ENCODE results near the gene VWA1.
"Not testable (repeated sequence)": the region's sequence is repeated elsewhere in the genome, so short reads cannot be mapped to it uniquely, and the experiment has no call there.

VWA1 gene

DNA sequence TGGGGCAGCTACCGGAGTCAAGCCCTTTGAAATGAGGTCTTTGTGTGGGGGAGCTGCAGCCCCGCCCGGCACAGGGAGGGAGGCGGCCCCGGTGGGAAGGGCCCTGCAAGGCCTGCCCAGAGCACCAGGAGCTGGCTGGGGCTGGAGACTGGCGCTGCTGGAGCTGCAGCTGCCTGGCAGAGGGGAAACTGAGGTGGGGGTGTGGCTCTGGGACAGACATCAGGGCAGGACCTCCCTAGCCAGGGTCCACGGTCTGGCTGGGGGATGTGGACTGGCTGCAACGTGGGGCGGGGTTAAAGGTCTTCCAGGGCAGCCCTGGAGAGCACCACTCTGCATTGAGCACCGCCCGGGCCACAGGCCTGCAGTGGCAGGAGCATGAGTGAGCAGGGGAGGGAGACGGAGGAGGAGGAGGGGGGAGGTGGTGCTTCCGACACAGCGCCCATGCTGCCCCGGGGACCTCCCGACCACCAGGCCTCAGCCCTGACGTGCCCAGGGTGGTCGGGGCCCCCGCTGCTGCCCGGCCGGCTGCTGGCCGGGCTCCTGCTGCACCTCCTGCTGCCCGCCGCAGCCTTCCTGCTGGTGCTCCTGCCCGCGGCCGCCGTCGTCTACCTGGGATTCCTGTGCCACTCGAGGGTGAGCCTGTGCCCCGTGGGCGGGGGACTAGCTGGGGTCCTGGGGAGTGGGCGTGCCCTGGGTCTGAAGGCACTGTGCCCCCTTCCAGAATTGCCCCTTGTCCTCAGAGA is 9.6 kb upstream of the VWA1 start:
- no peak for DNase-seq

DNA sequence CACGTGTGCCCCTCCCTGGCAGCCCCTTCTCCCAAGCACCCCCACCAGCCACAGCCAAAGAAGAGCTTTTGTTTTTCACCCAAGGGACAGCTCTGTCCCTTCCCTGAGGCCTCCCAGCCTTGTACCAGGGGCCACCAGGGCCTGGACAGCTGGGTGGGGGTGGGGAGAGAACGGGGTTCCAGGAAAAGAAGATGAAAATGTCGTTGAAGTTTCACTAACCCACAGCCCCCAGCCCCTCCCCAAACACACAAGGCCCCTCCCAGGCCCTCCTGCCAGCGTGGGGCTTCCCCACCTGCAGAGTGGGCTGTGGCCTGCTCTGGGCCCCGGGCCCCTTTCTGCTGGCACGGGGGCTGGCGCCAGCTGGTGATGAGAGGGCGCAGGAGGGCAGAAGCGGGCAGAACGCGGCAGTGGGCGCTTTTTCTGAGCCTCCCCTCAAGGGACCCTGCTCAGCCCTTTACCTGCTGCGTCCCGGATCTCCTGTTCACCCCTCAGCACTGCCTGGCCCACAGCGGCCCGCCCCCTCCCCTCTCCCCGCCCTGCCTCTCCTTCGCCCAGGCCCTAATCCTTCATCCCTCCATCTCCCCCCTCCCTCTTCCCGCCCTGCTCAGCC is 8.9 kb upstream of the VWA1 start:
- no peak for DNase-seq

DNA sequence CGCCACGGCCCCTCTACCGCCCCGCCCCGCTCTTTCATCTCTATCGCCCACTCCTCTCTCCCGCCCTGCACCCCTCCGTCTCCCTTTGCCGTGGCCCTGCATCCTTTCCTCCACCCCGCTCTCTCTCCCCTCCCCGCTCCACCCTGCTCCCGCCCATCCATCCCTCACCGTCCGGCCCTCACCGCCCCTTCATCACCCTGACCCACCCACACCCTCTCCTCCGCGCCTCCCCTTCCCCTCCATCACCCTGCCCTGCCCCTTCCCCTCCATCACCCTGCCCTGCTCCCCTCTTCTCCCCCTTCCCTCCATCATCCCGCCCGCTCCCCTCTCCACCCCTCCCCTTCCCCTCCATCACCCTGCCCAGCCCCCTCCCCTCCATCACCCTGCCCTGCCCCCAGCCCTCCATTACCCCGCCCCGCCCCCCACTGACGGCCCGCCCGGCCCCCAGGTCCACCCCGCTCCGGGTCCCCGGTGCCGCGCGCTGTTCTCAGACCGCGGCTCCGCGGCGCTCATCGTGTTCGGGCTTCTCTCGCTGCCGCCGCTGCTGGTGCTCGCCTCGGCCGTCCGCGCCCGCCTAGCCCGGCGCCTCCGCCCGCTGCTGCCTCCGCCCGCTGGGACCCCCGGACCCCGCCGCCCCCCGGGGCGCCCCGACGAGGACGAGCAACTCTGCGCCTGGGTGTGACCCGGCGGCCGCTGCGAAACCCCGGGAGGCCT is 8.2 kb upstream of the VWA1 start:
- no peak for DNase-seq

DNA sequence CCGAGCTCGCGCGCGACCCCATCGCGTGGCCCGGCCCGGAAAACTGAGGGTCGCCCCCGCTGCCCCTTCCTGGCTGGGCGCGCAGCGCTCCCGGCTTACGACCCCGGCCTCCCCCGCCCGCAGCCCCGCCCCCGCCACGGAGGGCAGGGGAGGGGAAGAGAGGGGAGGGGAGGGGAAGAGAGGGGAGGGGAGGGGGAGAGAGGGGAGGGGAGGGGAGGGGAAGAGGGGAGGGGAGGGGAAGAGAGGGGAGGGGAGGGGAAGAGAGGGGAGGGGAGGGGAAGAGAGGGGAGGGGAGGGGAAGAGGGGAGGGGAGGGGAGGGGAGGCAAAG is 7.7 kb upstream of the VWA1 start:
- no peak for DNase-seq

DNA sequence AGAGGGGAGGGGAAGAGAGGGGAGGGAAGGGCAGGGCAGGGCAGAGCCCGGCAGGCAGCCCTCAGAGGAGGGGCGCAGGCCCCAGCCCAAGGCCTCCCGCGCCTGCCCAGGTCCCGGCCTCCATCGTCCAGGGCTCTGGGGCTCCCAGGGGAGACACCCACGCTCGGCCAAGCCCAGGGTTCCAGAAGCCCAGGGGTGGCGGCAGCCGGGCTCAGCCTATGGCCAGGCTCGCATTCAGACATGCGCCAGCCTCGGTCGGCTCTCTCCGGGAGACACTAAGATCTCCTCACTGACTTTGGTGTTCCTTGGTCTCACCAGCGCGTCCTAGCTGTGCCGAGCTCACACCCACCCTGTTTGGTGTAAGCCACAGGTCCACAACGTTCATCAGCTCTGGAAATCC is 7.3 kb upstream of the VWA1 start:
- no peak for DNase-seq

DNA sequence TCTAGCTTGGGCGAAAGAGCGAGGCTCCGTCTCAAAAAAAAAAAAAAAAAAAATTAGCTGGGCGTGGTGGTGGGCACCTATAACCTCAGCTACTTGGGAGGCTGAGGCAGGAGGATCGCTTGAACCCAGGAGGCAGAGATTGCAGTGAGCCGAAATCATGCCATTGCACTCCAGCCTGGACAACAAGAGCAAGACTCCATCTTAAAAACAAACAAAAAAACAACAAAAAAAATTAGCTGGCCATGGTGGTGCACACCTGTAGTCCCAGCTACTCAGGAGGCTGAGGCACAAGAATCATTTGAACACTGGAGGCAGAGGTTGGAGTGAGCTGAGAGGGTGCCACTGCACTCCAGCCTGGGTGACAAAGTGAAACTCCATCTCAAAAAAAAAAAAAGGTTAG is 6.5 kb upstream of the VWA1 start:
- not testable (repeated sequence) for DNase-seq

DNA sequence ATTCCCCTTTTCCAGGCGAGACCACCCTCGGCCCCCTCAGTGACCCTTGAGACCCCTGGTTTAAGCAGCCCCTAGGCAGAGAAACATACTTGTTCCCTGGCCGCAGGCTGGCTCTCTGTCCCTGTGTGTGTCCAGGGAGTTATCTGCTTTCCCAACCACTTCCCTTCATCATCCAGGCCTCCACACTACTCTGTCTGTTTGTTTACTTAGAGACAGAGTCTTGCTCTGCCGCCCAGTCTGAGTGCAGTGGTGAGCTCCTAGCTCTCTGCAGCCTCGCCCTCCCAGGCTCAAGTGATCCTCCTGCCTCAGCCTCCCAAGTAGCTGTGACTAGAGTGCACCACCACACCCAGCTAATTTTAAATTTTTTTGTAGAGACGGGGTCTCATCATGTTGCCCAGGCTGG is 5.8 kb upstream of the VWA1 start:
- no peak for DNase-seq

DNA sequence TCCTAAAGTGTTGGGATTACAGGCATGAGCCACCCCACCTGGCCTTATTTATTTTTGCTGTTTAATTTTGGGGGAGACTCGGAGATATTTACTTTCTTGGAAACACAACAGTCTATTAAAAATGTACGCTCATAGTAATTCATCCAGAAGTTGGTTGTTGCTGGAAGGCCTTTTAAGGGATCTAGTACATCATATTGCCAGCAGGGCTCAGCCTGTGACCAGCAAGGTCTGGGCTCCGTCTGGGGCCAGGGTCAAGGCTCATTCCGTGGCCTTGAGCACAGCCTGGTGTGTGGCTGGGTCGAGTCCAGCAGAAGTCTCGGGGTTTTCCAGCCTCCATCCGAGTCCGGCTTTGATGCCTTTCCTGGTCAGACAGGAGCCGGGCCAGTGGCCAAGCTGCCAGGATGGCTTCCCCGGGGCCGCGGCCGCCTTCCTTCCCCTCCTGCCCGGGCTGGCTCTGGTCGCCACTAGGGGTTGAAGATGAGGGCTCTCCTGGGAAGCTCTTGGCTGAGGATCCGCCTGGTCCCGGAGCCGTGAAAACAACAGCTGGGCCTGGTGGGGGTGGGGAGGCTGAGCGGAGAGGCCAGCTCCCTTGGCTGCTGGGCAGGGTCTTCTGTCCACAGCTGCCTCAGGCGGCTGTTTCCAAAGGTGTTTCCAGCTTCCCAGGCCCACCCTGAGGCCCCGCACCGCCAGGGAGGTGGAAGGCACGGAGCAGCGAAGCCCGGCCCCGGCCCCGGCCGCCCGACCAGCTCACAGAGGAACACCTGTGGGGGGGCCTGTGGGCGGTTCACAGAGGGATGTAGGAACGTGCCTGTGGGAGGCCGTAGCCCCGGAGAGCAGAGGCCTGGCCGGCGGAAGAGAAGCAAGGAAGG is 5.1 kb upstream of the VWA1 start:
- DNase-seq: peak; percentile 61

DNA sequence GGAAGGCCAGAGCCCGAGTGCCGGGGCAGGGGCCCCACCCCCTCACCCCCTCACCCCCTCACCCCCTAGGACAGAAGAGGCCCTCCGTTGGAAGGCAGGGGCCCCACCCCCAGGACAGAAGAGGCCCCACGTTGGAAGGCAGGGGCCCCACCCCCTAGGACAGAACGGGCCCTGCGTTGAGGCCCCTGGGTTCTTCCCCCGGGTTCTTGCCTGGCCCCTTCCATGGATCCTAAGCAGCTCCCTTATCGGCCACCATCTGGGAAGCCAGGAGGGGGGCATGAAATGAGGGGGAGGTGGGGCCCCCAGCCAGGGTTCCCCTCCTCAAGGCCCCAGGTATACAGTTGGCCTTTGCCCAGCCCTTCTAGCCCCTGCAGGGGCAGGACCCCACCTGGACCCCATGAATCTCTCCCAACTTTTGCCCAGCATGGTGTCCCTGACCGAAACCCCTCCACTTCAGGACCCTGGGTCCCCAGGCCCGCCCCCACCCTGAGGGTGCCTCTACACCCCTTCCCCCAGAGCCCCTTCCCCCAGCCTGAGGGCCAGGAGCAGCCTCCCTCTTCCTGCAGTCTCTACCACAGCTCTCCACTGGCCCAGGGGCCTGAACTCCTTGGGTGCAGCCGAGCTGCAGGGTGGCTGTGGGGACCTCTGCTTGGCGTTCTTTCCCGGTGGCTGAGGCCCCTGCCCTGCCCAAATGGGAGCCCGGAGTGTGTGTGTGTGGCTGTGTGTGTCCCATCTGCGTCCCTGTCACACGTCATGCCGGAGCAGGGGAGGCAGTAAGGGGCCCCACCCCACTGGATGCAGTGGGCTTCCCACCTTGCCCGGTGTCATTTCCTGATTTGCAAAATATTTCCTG is 4.3 kb upstream of the VWA1 start:
- no peak for DNase-seq

DNA sequence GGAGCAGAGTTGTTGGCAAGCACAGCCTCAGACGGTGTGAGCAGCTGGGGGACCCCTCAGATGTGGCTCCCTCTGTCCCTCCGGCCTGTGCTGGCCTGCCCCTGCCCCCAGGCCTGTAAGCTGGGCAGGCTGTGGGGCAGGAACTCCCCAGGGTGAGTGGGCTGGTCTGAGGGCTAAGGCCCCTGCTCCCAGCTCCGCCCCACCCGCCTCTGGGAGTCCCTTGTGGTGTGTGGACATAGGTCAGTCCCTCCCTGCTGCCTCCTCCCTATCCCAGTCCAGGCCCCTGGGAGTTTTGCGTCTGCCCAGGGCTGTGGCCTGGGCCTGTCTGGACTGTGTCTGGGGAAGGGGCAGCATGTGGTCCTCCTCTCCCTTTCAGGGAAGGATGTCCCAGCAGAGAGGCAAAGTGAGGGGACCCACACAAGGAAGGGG is 3.6 kb upstream of the VWA1 start:
- no peak for DNase-seq

DNA sequence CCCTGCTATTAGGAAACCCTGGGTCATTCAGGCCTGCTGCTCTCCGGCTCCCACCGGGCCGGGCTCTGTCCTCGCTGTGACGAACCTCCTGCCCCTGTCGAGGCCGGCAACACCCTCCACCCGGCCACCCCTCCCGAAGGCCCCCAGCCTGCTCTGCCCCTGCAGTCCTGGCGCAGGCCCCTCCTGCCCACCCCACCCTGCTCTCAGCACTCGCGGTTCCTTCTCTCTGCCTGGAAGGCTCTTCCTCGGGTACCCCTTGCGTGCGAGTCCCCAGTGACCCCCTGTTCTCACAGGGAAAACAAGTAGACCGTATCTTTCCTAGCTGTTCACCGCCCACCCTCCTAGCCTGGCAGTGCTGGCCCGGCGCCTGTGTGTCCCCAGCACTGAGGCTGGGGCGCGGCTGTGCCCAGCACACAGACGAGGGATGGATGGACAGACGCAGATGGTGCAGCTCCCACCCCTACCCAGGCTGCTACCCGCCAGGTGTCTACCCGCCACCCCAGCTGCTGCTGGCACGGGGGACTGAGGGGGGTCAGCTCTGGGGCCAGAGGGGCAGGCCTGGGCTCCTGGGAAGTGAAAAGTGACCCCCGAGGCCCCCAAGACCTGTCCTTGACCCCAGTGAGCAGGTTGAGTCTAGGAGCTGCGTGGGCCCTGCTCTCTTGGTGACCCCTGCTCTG is 3.1 kb upstream of the VWA1 start:
- DNase-seq: no peak

DNA sequence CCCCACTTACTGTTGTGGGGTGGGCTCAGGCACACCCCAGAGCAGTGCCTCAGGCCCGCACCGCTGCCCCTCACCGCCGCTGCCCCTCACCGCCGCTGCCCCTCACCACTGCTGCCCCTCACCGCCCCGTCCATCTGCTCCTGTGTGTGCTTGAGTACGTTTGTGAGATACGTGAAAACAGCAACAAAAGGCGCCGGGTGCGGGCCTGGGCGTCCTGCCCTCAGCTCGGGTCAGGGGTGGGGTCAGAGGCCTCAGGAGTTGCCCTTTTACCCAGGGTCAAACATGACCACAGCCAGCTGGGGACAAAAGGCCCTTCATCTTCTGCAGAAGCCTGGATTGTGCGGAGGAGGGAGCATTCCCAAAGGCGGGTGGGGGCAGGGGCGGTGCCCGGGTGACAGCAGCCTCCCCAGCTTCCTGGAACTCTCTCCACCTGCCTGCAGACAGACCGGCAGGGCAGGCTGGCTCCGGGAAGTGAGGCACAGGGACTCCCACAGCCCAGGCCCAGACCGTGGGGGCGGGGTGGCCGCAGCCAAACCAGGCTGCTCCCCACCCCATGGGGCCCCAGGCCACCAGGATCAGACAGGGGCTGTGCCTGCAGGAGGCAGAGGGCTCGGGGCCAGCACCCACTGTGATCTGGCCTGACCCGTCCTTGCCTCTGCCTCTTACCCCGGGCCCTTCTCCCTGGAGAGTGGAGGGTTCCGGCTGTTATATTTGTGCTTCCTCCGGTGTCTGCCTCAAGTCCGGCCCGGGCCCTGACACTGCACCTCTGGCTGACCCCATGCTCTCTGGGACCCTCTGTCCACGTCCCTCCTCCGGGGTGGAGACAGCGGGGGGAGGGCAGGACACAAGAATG is 2.3 kb upstream of the VWA1 start:
- DNase-seq: no peak

DNA sequence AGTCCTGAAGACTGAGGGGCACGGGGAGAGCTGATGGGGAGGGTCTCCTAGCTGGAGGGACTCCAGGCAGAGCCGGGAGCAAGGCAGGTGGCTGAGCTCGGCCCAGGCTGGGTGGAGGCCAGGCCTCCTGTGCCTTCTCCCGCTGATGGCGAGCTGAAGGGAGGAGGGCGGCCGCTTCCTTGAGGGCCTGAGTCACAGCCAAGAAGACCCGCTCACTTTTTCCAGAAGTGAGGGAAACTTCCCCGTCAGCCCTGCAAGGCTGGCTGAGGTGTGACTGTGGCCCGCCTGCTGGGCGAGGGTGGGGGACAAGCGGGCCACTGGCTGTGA is 1.7 kb upstream of the VWA1 start:
- no peak for DNase-seq

DNA sequence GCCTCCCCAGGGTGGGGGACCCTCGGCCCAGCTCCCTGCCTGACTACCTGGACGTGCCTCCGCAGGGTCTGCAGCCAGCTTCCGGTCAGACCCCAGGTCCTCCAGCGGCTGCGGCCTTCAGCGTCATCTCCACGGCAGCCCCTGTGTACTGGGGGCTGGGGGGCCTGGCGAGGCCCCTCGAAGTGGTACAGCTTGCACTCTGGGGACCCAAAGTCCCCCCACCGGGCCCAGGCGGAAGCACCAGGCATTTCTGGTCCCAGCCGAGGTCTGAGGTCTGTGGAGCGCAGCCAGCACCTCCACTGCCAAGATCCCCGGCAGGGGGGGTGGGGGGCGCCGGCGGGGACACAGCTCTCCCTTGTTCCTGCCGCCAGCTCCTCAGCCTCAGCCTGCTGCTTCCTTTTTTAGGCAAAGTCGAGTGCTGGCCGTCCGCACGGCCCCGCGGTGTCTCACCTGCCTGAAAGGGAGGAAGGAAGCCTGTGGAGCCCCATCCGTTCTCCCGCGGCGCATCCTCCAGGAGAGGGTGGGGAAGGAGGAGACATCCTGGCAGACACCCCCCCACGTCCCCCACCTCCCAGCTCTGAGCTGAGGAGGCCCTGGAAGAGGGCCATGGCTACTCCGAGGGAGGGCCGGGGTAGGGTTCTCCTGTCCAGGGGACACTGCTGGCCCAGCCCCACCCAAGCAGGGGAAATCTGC is 1.2 kb upstream of the VWA1 start:
- no peak for DNase-seq

DNA sequence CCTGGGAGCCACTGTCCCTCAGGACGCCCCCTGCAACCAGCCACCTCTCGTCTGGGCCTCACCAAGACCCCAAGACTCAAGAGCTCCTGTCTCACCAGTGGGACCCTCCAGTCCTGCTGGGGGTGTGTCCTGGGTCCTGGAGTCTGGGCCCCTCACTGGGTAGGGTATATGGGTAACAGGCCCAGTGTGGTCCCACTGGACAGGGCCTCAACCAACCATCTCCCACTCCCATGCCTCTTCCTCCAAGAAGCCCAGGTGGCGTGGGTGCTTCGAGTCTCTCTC is 725 bp upstream of the VWA1 start:
- no peak for DNase-seq

DNA sequence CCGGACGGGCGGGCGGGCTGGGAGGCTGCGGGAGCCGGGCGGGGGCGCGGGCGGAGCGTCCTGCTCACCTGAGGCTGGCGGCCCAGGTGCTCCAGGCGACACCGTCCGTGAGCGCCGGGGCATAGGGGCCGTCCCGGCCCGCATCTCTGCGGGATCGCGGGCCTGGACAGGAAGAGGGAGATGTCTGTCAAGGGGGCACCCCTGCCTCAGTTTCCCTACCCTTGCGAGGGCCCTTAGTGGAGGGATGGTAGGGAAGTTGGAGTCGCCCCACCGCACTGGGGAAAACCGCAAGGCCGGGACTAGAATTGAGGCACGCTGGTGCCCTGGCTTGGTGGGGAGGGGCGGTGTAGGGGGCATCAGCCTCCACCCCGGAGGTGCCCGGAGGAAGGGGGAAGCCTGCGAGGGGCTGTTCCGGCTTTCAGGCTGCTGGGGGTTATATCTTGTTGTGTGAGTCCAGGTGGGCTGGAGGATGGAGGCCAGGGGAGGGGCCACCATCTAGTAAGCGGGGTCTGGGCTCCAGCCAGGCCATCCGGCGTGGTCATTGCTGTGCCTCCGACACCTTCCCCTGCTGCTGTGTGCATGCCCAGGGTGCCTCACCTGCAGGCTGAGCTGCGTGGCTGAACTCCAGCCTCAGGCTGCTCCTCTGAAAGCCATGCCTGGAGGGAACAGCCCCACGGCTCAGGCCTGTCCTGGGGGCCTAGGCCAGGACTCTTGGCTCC is 580 bp downstream of the VWA1 start:
- no peak for DNase-seq

DNA sequence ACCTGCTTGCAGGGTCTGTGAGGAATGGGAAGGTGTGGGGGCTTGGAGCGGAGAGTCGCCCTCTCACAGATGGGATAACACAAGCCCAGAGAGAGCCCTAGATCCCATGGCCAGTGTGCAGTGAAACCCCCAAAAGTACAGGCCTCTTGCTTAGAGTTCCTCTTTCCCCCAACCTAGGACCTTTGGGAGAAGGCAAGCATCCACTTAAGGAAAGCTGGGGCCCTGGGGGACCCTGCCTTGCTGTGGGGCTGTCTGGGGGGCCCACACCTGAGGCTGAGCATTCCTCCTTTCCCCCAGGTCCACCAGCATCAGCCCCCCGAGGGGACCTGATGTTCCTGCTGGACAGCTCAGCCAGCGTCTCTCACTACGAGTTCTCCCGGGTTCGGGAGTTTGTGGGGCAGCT is 1.1 kb downstream of the VWA1 start:
- DNase-seq: no peak

DNA sequence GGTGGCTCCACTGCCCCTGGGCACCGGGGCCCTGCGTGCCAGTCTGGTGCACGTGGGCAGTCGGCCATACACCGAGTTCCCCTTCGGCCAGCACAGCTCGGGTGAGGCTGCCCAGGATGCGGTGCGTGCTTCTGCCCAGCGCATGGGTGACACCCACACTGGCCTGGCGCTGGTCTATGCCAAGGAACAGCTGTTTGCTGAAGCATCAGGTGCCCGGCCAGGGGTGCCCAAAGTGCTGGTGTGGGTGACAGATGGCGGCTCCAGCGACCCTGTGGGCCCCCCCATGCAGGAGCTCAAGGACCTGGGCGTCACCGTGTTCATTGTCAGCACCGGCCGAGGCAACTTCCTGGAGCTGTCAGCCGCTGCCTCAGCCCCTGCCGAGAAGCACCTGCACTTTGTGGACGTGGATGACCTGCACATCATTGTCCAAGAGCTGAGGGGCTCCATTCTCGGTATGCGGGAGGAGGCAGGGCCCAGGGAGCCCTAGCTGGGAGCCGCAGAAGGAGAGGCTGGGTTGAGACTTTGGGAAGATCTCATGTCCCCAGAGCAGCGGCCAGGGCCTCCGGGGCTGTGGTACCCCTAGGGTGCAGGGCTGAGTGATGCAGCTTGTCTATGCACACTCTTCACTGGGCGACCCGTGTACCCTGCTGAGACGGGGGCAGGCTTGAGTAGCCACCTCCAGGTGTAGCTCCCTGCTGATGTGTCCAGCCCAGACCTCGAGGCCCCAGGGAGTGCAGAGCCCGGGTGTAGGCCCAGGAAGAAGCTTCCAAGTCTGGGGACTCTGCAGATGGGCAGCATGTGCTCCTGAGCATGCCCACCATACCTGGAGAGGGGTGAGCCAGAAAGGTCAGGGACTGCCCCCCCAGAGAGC is 1.8 kb downstream of the VWA1 start:
- no peak for DNase-seq

DNA sequence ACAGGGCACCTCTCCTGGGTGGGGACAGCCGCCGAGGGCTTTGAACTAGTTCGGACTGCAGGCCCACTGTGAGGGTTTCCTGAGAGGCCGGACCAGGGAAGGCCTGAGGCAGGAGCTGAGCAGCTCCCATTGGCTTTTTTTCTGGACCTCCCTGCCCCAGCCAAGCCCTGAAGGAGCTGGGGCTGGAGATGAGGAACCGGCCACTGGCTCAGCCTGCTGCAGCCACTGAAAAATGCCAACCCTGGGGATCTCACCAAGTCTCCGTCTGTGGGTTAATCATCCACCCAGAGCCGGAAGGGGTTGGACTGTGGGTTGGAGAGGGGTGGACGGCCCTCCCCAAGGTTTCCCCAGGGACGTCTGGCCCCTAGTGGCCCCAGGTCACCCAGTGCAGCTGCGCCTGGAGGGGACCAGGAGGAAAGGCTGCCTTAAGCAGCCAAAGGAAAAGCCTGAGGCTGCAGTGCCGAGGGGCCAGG is 2.5 kb downstream of the VWA1 start:
- DNase-seq: no peak

Data from DMS79 (cell line).